Osteocyte (in vitro differentiated cells): Measurements from ENCODE around the gene TMPRSS3. TPM values are rescaled to one million over a fixed set of nuclear protein-coding genes. Genes with fewer than 3 reads are reported as not detected.

Source experiments
- DNase-seq: peaks from one replicate; pipeline ENCODE4 v3.0.0; 2021; ENCODE audit warnings: mixed read lengths; ENCODE audit not compliant: unreplicated experiment; ENCODE audit errors: extremely low spot score
- H3K27ac Mint-ChIP-seq: one replicate; pipeline ENCODE4 v1.8.0; 2021; ENCODE audit warnings: mild to moderate bottlenecking, mixed read lengths; ENCODE audit not compliant: unreplicated experiment
- H3K27me3 Mint-ChIP-seq: one replicate; pipeline ENCODE4 v1.8.0; 2021; ENCODE audit warnings: mixed read lengths; ENCODE audit not compliant: unreplicated experiment
- H3K36me3 Mint-ChIP-seq: one replicate; pipeline ENCODE4 v1.8.0; 2021; ENCODE audit warnings: mixed read lengths; ENCODE audit not compliant: unreplicated experiment
- H3K4me1 Mint-ChIP-seq: one replicate; pipeline ENCODE4 v1.8.0; 2021; ENCODE audit warnings: mixed read lengths; ENCODE audit not compliant: unreplicated experiment
- H3K4me3 Mint-ChIP-seq: one replicate; pipeline ENCODE4 v1.8.0; 2021; ENCODE audit warnings: mild to moderate bottlenecking, moderate library complexity, mixed read lengths; ENCODE audit not compliant: unreplicated experiment
- H3K9me3 Mint-ChIP-seq: one replicate; pipeline ENCODE4 v1.8.0; 2021; ENCODE audit warnings: mixed read lengths; ENCODE audit not compliant: unreplicated experiment
- CTCF ChIP-seq: fragments of 200-600 bp; sonication (generic); IDR thresholded peaks from 2 replicates; pipeline ENCODE4 v1.5.0; 2021; ENCODE audit warnings: antibody characterized with exemption, mild to moderate bottlenecking, moderate library complexity
- total RNA-seq: library from RNA; stranded (reverse); gene quantifications from 2 replicates; pipeline ENCODE4 v1.2.1, GENCODE V29; 2021

The TMPRSS3 gene
- total RNA-seq, 1 donor from 2014 or later: not detected

DNA sequence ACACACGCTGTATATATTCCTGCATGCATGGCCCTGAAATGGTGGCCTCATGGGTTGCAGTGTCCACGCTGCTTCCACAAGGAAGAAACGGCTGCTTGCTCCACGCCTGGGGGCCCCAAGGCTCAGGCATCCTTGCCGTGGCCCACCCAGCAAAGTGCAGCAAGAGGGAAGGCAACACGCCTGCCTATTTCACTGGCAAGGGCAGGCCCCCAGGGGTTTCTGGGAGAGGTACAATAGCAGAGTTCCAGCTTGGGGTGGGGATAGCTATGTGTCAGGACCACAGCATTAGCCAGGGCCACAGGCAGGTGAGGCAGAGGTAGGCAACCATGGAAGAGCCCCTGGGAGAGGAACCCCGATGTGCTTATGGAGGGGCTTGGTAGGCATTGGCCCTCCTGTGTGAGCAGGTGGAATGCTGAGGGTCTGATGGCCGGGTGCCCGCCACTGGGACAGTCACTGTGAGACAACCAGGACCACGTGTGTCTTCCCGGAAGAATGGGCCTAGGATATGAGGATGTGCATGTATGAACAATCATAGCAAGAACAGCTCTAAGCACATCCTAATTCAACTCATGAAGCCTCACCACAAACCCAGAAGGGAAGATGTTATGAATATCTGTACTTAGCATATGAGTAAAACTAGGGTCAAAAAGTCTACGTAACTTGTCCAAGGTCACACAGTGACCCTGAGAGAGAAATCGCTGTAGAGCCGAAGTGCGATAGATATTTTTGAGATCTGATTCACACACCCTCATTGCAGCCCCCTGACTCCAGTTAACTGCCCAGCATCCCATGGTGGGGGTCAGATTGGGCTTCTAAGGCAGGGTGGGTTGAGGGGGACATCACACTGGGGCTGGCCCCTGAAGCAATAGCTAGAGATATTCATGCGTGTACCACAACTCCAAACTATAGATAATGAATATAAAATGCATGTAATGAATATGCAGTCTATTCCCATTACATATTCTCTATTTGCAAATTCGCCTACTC is 56.8 kb downstream of the TMPRSS3 start:
- peak; percentile 36 for DNase-seq
- H3K36me3 Mint-ChIP-seq: no peaks in the 10 kb centered on the region
- no peak overlapping the region for H3K27ac Mint-ChIP-seq
- H3K4me3 Mint-ChIP-seq: no peak overlapping the region
- no peaks in the 10 kb centered on the region for H3K9me3 Mint-ChIP-seq
- peaks cover 4% of the 10 kb centered on the region for H3K4me1 Mint-ChIP-seq
- H3K27me3 Mint-ChIP-seq: peaks cover 33% of the 10 kb centered on the region
- no peak for TF ChIP-seq CTCF

DNA sequence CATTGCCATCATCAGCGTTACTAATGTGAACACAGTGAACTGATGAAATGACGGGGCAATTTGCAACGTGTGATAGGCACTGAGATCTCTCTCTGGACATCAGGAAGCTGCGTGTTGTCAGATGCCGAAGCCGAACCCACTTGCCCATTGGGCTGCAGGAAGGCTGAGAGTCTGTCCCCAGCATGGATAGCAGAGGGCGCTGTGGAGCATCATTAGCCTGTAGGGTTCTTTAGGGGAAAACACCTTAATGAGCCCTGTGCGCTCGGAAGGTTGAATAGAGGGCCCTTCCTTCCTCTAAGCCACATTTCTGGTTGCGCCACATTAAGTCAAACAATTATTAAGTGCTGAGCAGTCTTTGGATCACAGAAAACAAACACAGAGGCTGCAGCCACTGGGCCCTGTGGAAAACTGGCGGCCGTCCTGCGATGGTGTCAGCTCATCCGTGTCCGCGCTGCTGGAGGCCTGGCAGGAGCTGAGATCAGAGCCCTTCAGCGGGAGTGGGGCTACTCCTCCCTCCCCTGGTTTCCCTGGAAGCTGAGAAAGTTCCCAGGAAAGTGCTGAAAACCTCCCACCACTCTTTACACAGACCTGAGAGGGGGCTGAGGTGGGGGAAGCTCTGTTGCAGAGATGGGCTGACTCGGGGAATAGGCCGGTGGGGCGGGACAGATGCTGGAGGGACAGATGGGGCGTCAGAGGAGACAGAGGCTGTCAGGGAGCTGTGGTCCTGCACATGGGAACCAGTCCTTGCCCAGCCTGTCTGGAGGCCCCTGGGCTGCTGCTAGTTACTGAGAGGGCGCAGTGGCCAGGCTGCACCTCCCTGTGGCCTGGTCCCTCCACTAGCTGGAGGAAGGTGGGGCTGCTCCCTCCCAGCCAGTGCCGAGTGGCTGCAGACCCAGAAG is 57.8 kb downstream of the TMPRSS3 start:
- H3K27me3 Mint-ChIP-seq: peaks cover 33% of the 10 kb centered on the region
- peaks cover 4% of the 10 kb centered on the region for H3K4me1 Mint-ChIP-seq
- no peak overlapping the region for H3K4me3 Mint-ChIP-seq
- H3K36me3 Mint-ChIP-seq: no peaks in the 10 kb centered on the region
- no peaks in the 10 kb centered on the region for H3K9me3 Mint-ChIP-seq
- no peak overlapping the region for H3K27ac Mint-ChIP-seq
- TF ChIP-seq CTCF: peak; percentile 59
- peak; percentile 83 for DNase-seq

DNA sequence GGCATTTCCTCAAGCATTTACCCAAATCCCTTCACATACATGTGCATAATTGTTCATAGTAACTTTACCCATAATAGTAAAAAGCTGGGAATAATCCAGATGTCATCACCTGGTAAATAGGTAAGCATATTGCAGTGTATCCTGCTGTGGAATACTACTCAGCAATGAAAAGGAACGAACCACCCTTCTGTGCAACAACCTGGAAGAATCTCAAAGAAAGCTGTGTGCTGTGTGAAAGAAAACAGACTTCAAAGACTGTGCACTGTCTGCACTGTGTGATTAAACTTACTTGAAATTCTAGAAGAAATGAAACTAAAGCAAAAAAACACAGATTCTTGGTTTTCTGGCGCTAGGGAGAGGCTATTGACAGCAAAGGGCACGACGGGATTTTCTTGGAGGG is 58.6 kb downstream of the TMPRSS3 start:
- TF ChIP-seq CTCF: no peak
- Mint-ChIP-seq H3K27me3 (peaks cover 39% of the 10 kb centered on the region), H3K4me1 (peaks cover 4% of the 10 kb centered on the region), H3K4me3 (no peak overlapping the region), H3K36me3 (no peaks in the 10 kb centered on the region), H3K27ac (no peak overlapping the region), H3K9me3 (no peaks in the 10 kb centered on the region)
- peak; percentile 17 for DNase-seq

GRCh38 chr21:42336054-42336453 is 59.8 kb downstream of the TMPRSS3 start:
- peak; percentile 57 for DNase-seq
- Mint-ChIP-seq H3K4me3 (no peak overlapping the region), H3K4me1 (peaks cover 4% of the 10 kb centered on the region), H3K9me3 (peaks cover 11% of the 10 kb centered on the region), H3K27ac (no peak overlapping the region), H3K36me3 (peaks cover 3% of the 10 kb centered on the region), H3K27me3 (peaks cover 51% of the 10 kb centered on the region)
- TF ChIP-seq CTCF: no peak
